Liver (tissue), 9 donors: ENCODE measurements around the gene OSBPL1A. TPM values are rescaled to one million over a fixed set of nuclear protein-coding genes. Genes with fewer than 3 reads are reported as not detected.

Source experiments
- DNase-seq: peaks from one replicate; pipeline ENCODE4 v3.0.0-alpha.2; 2017; ENCODE audit warnings: low spot score
- H3K27ac ChIP-seq, 2 donors: one replicate each; pipeline ENCODE4 v1.7.0; 2013; ENCODE audit warnings: inconsistent platforms in 2 of 2, low read length in 2 of 2, control low read depth in 1 of 2, low read depth in 1 of 2, mild to moderate bottlenecking in 1 of 2
- H3K27me3 ChIP-seq, 4 donors: one replicate each; pipeline versions ENCODE4 v1.6.1 to v1.7.0; 2013; ENCODE audit warnings: low read length in 3 of 4, inconsistent platforms in 1 of 4, mild to moderate bottlenecking in 1 of 4, moderate library complexity in 1 of 4; ENCODE audit not compliant: control insufficient read depth in 4 of 4, insufficient read depth in 4 of 4
- H3K36me3 ChIP-seq, 4 donors: one replicate each; pipeline versions ENCODE4 v1.6.1 to v1.7.0; 2013; ENCODE audit warnings: low read length in 3 of 4, mild to moderate bottlenecking in 3 of 4, low read depth in 1 of 4, moderate library complexity in 1 of 4; ENCODE audit not compliant: control insufficient read depth in 4 of 4, insufficient read depth in 3 of 4
- H3K4me1 ChIP-seq, 4 donors: one replicate each; pipeline versions ENCODE4 v1.6.1 to v1.7.0; 2013; ENCODE audit warnings: low read length in 3 of 4, mild to moderate bottlenecking in 3 of 4, moderate library complexity in 1 of 4; ENCODE audit not compliant: control insufficient read depth in 4 of 4, insufficient read depth in 4 of 4
- H3K4me3 ChIP-seq, 3 donors: one replicate each; pipeline versions ENCODE4 v1.6.1 to v1.7.0; 2013; ENCODE audit warnings: low read length in 3 of 3, control low read depth in 1 of 3, low read depth in 1 of 3, mild to moderate bottlenecking in 1 of 3
- H3K9ac ChIP-seq, 2 donors: one replicate each; pipeline ENCODE4 v1.7.0; 2013; ENCODE audit warnings: low read length in 2 of 2, mild to moderate bottlenecking in 2 of 2, moderate library complexity in 2 of 2, control low read depth in 1 of 2, low read depth in 1 of 2
- H3K9me3 ChIP-seq, 4 donors: one replicate each; pipeline versions ENCODE4 v1.6.1 to v1.7.0; 2013; ENCODE audit warnings: low read length in 3 of 4; ENCODE audit not compliant: control insufficient read depth in 4 of 4
- FOXA1 ChIP-seq: IDR thresholded peaks from 2 replicates; pipeline ENCODE4 v1.6.1; 2016; ENCODE audit warnings: antibody characterized with exemption
- HNF4G ChIP-seq: IDR thresholded peaks from 2 replicates; pipeline ENCODE4 v1.6.1; 2016; ENCODE audit warnings: antibody characterized with exemption
- JUND ChIP-seq, 2 donors: IDR thresholded peaks; 2 replicates each; pipeline ENCODE4 v1.6.1; 2016; ENCODE audit warnings: antibody characterized with exemption in 2 of 2
- NR2F2 ChIP-seq: IDR thresholded peaks from 2 replicates; pipeline ENCODE4 v1.6.1; 2016; ENCODE audit warnings: antibody characterized with exemption
- RAD21 ChIP-seq, 2 donors: IDR thresholded peaks; 2 replicates each; pipeline ENCODE4 v1.6.1; 2016; ENCODE audit warnings: antibody characterized with exemption in 2 of 2, mild to moderate bottlenecking in 2 of 2
- RXRA ChIP-seq, 2 donors: IDR thresholded peaks; 2 replicates each; pipeline ENCODE4 v1.6.1; 2017 to 2018; ENCODE audit warnings: antibody characterized with exemption in 2 of 2, mild to moderate bottlenecking in 1 of 2
- TAF1 ChIP-seq: conservative IDR thresholded peaks from 2 replicates; pipeline ENCODE4 v1.6.1; 2016; ENCODE audit warnings: antibody characterized with exemption, mild to moderate bottlenecking
- WGBS: extraction: QIAGEN DNeasy Blood & Tissue Kit; methylation state at CpG from one replicate; pipeline ENCODE4 v1.1.7; 2013; 5-methylcytosine and 5-hydroxymethylcytosine counted together
- polyA plus RNA-seq, 2 donors: library from polyadenylated mRNA; stranded (reverse) in 1 of 2; unstranded in 1 of 2; fragments of 200-250 nt in 1 of 2; fragments of >200 nt in 1 of 2; fragmentation: Nextera tagmentation in 1 of 2; extraction: Ambion mirVana in 1 of 2; gene quantifications; one replicate each; pipeline versions ENCODE4 v1.2.1 to v1.2.3, GENCODE V29; 2013 to 2015
- total RNA-seq, 2 donors: library from RNA; depleted of rRNA; stranded (reverse); fragments of >200 nt; gene quantifications; one replicate each; pipeline ENCODE4 v1.2.3, GENCODE V29; 2014
- TF ChIP-seq, protein P1 (sequence below): IDR thresholded peaks from 2 replicates; pipeline ENCODE4 v1.6.1; 2016; ENCODE audit warnings: antibody characterized with exemption
- TF ChIP-seq, protein P2 (sequence below): fragments of 150-350 bp; IDR thresholded peaks from 2 replicates; pipeline ENCODE4 v1.5.1; 2017; ENCODE audit warnings: improper control_type of control experiment, low read depth, low read length; ENCODE audit not compliant: missing input control
- TF ChIP-seq, protein P3 (sequence below): IDR thresholded peaks from 2 replicates; pipeline ENCODE4 v1.6.1; 2016; ENCODE audit warnings: antibody characterized with exemption
- TF ChIP-seq, protein P4 (sequence below): IDR thresholded peaks from 2 replicates; pipeline ENCODE4 v1.6.1; 2016; ENCODE audit warnings: antibody characterized with exemption
- donor health status: healthy.
- donor health status: healthy.
- donor health status: healthy.
- donor health status: healthy.
- donor health status: healthy.

Gene OSBPL1A
- total and polyA plus RNA-seq, 4 donors: 5.4 to 12.6 (median 8.9) TPM

DNA sequence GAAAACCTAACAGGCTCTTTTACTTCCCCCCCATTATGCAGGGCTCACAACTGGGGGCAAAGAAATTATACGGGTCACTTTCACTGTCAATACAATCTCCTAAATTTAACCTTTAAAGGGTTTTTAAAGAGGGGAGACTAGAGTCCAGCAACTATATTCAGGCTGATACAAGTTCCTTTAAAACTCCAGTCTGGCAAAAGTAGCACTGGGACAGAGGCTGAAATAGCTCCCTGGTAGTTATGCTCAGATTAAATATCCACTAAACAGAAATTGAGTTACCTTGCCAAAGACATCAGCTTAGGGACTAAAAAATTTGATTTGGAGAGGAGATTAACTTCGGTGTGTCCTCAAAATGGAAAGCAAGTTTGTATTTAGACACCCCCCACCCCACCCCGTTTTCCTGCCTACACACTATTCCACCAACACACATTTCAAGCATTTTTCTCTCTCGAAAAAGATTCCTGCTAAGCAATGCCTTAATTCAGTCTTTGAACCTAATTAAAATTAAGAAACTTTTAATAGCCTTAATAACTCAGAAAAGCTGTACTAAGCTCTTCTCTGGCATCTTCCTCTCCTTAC is 127.2 kb downstream of the OSBPL1A start:
- DNase-seq: no peak
- Histone ChIP-seq H3K27ac (peak overlapping the region; percentile 73 to 74), H3K36me3 (no peaks in the 10 kb centered on the region), H3K27me3 (no peaks in the 10 kb centered on the region), H3K4me3 (peak overlapping the region in 2 of 3 donors; percentile 86 to 90), H3K4me1 (peaks cover 3 to 10% (median 8%) of the 10 kb centered on the region in 4 donors), H3K9me3 (no peaks in the 10 kb centered on the region), H3K9ac (peak overlapping the region in 1 of 2 donors; percentile 91)
- TF ChIP-seq JUND (IDR thresholded peaks at IDR 0.05) (no peak), NR2F2 (no peak)
- TF ChIP-seq, protein P1, sequence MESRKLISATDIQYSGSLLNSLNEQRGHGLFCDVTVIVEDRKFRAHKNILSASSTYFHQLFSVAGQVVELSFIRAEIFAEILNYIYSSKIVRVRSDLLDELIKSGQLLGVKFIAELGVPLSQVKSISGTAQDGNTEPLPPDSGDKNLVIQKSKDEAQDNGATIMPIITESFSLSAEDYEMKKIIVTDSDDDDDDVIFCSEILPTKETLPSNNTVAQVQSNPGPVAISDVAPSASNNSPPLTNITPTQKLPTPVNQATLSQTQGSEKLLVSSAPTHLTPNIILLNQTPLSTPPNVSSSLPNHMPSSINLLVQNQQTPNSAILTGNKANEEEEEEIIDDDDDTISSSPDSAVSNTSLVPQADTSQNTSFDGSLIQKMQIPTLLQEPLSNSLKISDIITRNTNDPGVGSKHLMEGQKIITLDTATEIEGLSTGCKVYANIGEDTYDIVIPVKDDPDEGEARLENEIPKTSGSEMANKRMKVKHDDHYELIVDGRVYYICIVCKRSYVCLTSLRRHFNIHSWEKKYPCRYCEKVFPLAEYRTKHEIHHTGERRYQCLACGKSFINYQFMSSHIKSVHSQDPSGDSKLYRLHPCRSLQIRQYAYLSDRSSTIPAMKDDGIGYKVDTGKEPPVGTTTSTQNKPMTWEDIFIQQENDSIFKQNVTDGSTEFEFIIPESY: no peak
- WGBS: 39% methylated on average over 4 of the region's 4 CpGs

DNA sequence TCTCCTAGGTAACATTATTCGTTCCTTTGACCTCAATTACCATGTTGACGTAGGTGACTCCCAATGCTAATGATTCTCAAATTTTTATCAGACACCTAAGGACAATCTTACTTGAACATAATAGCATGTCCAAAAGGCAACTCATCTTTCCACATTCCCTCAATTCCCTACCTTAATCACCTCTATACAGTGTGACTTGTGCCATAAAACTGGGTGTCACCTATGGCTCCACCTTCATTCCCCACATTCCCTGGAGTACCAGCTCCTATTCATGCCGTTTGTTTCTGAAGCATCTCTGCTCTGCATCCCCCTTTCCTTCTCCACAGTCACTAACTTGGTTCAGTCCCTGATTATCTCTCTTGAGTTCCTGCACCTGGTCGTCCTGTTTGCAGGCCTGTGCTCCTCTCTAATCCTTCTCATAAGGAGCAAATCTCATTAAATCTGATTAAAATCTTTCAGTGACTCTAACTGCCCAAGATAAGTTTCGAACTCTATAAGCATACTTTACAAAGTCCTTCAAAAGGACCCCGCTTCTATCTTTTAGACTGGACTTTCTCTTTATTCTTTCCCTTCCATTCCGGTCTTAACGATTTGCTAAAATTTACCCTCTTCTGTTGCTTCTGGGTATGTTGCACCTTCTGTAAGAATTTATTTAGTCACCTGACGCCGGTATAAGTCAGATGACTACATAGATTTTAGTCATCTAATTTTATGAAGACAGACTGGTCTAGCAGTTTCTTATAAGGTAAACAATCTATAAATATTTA is 128.7 kb downstream of the OSBPL1A start:
- Histone ChIP-seq H3K9ac (no peak overlapping the region), H3K4me3 (no peak overlapping the region), H3K9me3 (no peaks in the 10 kb centered on the region), H3K4me1 (peaks cover 3 to 10% (median 8%) of the 10 kb centered on the region in 4 donors), H3K36me3 (no peaks in the 10 kb centered on the region), H3K27ac (no peak overlapping the region), H3K27me3 (no peaks in the 10 kb centered on the region)
- no peak for TF ChIP-seq FOXA1
- TF ChIP-seq RXRA (IDR thresholded peaks at IDR 0.05): no peak
- no peak for TF ChIP-seq RAD21 (IDR thresholded peaks at IDR 0.05)
- no peak for TF ChIP-seq HNF4G
- TF ChIP-seq, protein P2, sequence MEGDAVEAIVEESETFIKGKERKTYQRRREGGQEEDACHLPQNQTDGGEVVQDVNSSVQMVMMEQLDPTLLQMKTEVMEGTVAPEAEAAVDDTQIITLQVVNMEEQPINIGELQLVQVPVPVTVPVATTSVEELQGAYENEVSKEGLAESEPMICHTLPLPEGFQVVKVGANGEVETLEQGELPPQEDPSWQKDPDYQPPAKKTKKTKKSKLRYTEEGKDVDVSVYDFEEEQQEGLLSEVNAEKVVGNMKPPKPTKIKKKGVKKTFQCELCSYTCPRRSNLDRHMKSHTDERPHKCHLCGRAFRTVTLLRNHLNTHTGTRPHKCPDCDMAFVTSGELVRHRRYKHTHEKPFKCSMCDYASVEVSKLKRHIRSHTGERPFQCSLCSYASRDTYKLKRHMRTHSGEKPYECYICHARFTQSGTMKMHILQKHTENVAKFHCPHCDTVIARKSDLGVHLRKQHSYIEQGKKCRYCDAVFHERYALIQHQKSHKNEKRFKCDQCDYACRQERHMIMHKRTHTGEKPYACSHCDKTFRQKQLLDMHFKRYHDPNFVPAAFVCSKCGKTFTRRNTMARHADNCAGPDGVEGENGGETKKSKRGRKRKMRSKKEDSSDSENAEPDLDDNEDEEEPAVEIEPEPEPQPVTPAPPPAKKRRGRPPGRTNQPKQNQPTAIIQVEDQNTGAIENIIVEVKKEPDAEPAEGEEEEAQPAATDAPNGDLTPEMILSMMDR: no peak
- TF ChIP-seq, protein P3, sequence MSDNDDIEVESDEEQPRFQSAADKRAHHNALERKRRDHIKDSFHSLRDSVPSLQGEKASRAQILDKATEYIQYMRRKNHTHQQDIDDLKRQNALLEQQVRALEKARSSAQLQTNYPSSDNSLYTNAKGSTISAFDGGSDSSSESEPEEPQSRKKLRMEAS: no peak
- TF ChIP-seq TAF1: no peak
- TF ChIP-seq, protein P1: no peak
- TF ChIP-seq, protein P4, sequence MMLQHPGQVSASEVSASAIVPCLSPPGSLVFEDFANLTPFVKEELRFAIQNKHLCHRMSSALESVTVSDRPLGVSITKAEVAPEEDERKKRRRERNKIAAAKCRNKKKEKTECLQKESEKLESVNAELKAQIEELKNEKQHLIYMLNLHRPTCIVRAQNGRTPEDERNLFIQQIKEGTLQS: no peak
- 91% methylated on average over 10 of the region's 10 CpGs for WGBS
- DNase-seq: no peak
